WI38 (cell line): Measurements from ENCODE around the gene OSTC.
A peak's percentile ranks its signal among the peaks of the same experiment; 100 is the strongest.

Experiments used
- H3K4me3 ChIP-seq: 2 replicates; pipeline ENCODE4 v1.5.1; 2011; ENCODE audit warnings: low read depth, mild to moderate bottlenecking, control low read depth, low read length
- CTCF ChIP-seq: IDR thresholded peaks from 2 replicates; pipeline ENCODE4 v1.5.1; 2012; ENCODE audit warnings: low read depth, mild to moderate bottlenecking, control low read depth, low read length

OSTC gene

DNA sequence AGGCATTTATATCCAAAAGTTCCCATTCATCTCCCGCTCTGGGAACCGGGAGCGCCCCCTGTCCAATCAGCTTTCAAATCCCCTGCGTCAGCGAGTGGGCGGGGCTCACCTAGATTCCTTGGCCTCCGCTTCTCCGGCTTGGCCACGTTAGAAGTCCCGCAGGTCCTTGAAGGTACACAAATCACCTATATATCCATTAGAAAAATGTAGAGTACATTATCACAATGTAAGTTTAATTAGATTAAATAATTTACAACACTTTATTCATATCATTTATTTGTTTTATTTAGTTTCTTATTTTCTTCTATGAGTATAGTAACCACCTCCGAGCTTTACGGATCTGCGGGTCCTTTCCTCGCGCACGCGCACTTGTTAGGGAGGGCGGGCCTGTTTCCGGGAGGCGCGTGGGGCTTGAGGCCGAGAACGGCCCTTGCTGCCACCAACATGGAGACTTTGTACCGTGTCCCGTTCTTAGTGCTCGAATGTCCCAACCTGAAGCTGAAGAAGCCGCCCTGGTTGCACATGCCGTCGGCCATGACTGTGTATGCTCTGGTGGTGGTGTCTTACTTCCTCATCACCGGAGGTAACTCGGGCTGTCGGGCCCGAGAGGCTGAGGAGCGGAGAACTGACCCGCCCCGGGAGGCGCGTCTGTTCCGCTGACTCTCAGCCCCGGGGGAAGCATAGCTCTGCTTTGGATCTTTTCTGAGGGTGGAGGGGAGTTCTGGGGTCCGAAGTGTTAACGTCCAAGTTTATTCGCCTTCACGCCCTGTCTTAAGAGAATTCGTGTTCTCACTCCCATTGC, at the start of gene OSTC:
Gene OSTC, plus strand, starts transcription at position 388 of the 802 bp plus-strand sequence. Its CDS starts 57 bp downstream, at position 445.
- H3K4me3 ChIP-seq: peak within 1 kb of the TSS; percentile 85
- no peak for TF ChIP-seq CTCF

- no peak for TF ChIP-seq CTCF
- no peak overlapping the region for H3K4me3 ChIP-seq
Measured at GRCh38 chr4:108601106-108601505, 49.3 kb upstream of the OSTC start.

DNA sequence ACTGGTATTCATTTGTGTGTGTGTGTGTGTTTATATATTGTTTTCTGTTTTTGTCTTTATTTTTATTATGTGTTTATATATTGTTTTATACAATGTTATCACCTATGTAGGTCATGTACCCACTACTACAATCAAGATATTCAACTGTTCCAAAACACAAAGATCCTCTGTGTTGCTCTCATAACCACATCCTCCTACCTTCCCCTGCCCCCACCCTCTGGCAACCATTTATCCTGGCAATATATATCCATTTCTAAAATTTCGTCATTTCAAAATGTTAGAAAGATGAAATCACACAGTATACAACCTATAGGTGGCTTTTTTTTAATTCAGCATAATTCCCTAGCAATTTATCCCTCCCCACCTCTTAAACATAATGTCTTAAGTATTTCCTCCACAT, 48.9 kb upstream of the OSTC start:
- TF ChIP-seq CTCF: no peak
- no peak overlapping the region for H3K4me3 ChIP-seq

GRCh38 chr4:108602163-108602562, 48.2 kb upstream of the OSTC start:
- no peak overlapping the region for H3K4me3 ChIP-seq
- no peak for TF ChIP-seq CTCF

- TF ChIP-seq CTCF: no peak
- no peak overlapping the region for H3K4me3 ChIP-seq
Measured at GRCh38 chr4:108607079-108607815, 43.2 kb upstream of the OSTC start.

DNA sequence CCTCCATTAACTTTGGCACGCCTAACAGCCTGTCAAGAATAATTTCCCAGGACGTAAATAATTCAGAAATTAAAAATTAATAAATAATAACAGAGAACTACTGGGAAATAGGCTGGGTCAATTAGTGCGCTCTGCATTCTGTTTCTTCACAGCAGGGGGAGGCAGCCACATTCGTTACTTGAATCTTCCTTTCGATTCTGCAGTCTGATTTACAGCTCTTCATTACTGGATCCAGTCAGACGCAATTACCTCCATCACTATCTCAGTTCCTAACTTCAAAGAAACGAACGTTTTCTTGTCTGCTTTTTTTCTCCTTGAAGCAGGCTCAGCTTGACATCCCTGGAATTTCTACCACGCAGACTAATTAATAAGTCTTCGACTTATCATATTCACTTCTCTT, 39.0 kb upstream of the OSTC start:
- TF ChIP-seq CTCF: no peak
- no peak overlapping the region for H3K4me3 ChIP-seq

GRCh38 chr4:108612365-108612764, 38.0 kb upstream of the OSTC start:
- no peak overlapping the region for H3K4me3 ChIP-seq
- no peak for TF ChIP-seq CTCF
